Smooth muscle cell (in vitro differentiated cells): ENCODE measurements around the gene OSBPL9. TPM values are rescaled to one million over a fixed set of nuclear protein-coding genes. Genes with fewer than 3 reads are reported as not detected.

ENCODE experiments used
- DNase-seq: peaks from one replicate; lab custom pipeline; 2025; ENCODE audit not compliant: unreplicated experiment; lab: John Stamatoyannopoulos, UW
- H2AFZ ChIP-seq: fragments of 200-600 bp; sonication (generic); 2 replicates; pipeline ENCODE4 v1.6.0; 2016; ENCODE audit warnings: antibody characterized with exemption, low read depth, mild to moderate bottlenecking
- H3F3A ChIP-seq: fragments of 200-600 bp; sonication (generic); 2 replicates; pipeline ENCODE4 v1.6.0; 2017; ENCODE audit warnings: antibody characterized with exemption, low read depth
- H3K27ac ChIP-seq: fragments of 200-600 bp; sonication (generic); 2 replicates; pipeline ENCODE4 v1.5.1; 2016; ENCODE audit warnings: low read depth, mild to moderate bottlenecking
- H3K27me3 ChIP-seq: fragments of 200-600 bp; sonication (generic); 2 replicates; pipeline ENCODE4 v1.6.1; 2016; ENCODE audit warnings: low read depth, mild to moderate bottlenecking
- H3K36me3 ChIP-seq: fragments of 200-600 bp; sonication (generic); 2 replicates; pipeline ENCODE4 v1.5.1; 2016; ENCODE audit warnings: low read depth
- H3K4me1 ChIP-seq: fragments of 200-600 bp; sonication (generic); 2 replicates; pipeline ENCODE4 v1.5.1; 2016; ENCODE audit warnings: low read depth
- H3K4me2 ChIP-seq: fragments of 200-600 bp; sonication (generic); 2 replicates; pipeline ENCODE4 v1.6.0; 2016; ENCODE audit warnings: mild to moderate bottlenecking
- H3K4me3 ChIP-seq: fragments of 200-600 bp; sonication (generic); 2 replicates; pipeline ENCODE4 v1.5.1; 2016; ENCODE audit warnings: mild to moderate bottlenecking
- H3K79me2 ChIP-seq: fragments of 200-600 bp; sonication (generic); 2 replicates; pipeline ENCODE4 v1.6.0; 2016; ENCODE audit warnings: low read depth, mild to moderate bottlenecking
- H3K9ac ChIP-seq: fragments of 200-600 bp; sonication (generic); 2 replicates; pipeline ENCODE4 v1.6.0; 2016; ENCODE audit warnings: low read depth
- H3K9me3 ChIP-seq: fragments of 200-600 bp; sonication (generic); replicated peaks from 2 replicates; pipeline ENCODE4 v1.5.1; 2016; ENCODE audit warnings: low read depth
- H4K20me1 ChIP-seq: fragments of 200-600 bp; sonication (generic); 2 replicates; pipeline ENCODE4 v1.6.0; 2016; ENCODE audit warnings: low read depth
- WGBS: methylation state at CpG from one replicate; pipeline ENCODE4 v1.1.7; 2016; ENCODE audit warnings: low lambda C conversion rate; 5-methylcytosine and 5-hydroxymethylcytosine counted together
- polyA plus RNA-seq: library from polyadenylated mRNA; unstranded; fragments of >200 nt; fragmentation: Nextera tagmentation; extraction: Ambion mirVana; gene quantifications from 2 replicates; pipeline ENCODE4 v1.2.1, GENCODE V29; 2016
- total RNA-seq: library from RNA; depleted of rRNA; stranded (reverse); fragments of >200 nt; gene quantifications from 2 replicates; pipeline ENCODE4 v1.2.3, GENCODE V29; 2014
- TF ChIP-seq, protein P1 (sequence below): fragments of 200-600 bp; sonication (generic); IDR thresholded peaks from 2 replicates; pipeline ENCODE4 v1.5.1; 2017; ENCODE audit warnings: borderline replicate concordance, mild to moderate bottlenecking, antibody characterized with exemption; ENCODE audit not compliant: insufficient read depth, poor library complexity, severe bottlenecking

OSBPL9 gene
- total and polyA plus RNA-seq, 2 experiments from 2014 or later: 66.7 to 112 TPM

DNA sequence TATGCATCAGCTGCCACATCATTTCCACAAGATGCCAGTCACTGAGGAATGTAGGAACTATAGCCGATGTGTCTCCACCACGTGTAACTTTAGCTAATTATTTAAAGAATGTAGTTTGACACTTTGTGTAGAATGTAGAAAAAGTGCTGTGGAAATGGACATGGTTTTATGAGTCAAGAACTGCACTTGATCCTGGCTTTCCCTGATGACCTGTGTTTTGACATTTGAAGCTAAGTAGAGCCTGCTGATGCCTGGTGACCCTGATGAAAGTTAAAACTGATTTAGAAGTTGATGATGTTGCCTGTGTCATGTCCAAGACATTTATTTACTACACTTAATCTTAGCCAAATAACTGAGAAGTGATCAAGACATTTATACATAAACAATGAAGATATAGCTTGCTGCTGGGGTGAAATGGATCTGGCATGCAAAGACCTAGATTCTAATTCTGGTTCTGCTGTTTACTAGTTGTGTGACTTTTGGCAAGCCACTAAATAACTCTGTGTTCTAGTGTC, 4.4 kb upstream of the OSBPL9 start:
- Histone ChIP-seq H3K4me3 (no peak overlapping the region), H3K4me2 (no peak overlapping the region), H3K9me3 (no peaks in the 10 kb centered on the region), H3F3A (no peaks in the 10 kb centered on the region), H3K27ac (peak overlapping the region; percentile 7), H3K27me3 (no peaks in the 10 kb centered on the region), H3K4me1 (no peaks in the 10 kb centered on the region), H4K20me1 (no peaks in the 10 kb centered on the region), H2AFZ (no peak overlapping the region), H3K9ac (no peak overlapping the region), H3K36me3 (no peaks in the 10 kb centered on the region), H3K79me2 (peaks cover 1% of the 10 kb centered on the region)
- WGBS: 3% methylated on average over 2 of the region's 2 CpGs
- TF ChIP-seq, protein P1, sequence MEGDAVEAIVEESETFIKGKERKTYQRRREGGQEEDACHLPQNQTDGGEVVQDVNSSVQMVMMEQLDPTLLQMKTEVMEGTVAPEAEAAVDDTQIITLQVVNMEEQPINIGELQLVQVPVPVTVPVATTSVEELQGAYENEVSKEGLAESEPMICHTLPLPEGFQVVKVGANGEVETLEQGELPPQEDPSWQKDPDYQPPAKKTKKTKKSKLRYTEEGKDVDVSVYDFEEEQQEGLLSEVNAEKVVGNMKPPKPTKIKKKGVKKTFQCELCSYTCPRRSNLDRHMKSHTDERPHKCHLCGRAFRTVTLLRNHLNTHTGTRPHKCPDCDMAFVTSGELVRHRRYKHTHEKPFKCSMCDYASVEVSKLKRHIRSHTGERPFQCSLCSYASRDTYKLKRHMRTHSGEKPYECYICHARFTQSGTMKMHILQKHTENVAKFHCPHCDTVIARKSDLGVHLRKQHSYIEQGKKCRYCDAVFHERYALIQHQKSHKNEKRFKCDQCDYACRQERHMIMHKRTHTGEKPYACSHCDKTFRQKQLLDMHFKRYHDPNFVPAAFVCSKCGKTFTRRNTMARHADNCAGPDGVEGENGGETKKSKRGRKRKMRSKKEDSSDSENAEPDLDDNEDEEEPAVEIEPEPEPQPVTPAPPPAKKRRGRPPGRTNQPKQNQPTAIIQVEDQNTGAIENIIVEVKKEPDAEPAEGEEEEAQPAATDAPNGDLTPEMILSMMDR: no peak
- DNase-seq: no peak

DNA sequence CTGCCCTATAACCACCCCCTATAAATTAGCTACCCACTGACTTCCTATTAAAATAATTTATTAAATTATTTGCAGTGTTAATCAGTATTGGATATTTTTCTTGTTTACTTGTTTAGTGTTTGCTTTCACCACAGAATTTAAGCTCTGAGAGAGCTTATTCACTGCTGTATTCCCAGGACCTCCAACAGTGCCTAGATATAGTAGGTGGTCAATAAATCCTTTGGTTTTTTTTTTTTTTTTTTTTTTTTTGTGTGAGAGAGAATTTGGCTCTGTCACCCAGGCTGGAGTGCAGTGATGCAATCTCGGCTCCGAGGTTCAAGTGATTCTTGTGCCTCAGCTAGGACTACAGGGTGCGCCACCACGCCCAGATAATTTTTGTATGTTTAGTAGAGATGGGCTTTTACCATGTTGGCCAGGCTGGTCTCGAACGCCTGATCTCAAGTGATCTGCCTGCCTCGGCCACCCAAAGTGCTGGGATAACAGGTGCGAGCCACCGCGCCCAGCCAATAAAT, 1.1 kb upstream of the OSBPL9 start:
- Histone ChIP-seq H2AFZ (no peak overlapping the region), H3K4me3 (no peak overlapping the region), H3K27me3 (no peaks in the 10 kb centered on the region), H3K27ac (no peak overlapping the region), H3F3A (no peaks in the 10 kb centered on the region), H3K36me3 (no peaks in the 10 kb centered on the region), H3K4me2 (no peak overlapping the region), H3K9ac (no peak overlapping the region), H3K9me3 (no peaks in the 10 kb centered on the region), H3K79me2 (peaks cover 32% of the 10 kb centered on the region), H3K4me1 (no peaks in the 10 kb centered on the region), H4K20me1 (no peaks in the 10 kb centered on the region)
- DNase-seq: no peak
- TF ChIP-seq, protein P1: no peak
- over 99% methylated on average over 10 of the region's 10 CpGs for WGBS

DNA sequence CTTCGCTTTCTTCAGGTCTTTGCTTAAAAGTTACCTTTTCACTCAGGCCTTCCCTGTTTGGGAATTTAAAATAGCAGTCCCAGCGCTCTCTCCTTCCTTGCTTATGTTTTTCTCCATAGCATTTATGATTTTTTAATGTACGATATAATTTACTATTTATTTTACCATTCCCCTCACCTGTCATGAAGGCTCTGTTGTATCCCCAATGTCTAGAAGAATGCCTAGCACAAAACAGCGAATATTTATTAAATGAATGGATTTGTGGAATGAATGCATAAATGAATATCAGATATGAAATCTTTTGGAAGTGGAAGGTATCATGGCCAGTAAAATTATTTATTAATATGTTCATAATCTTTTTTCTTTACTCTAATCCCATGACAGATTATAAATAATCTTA, 402 bp upstream of the OSBPL9 start:
- WGBS: 75% methylated on average over 4 of the region's 4 CpGs
- H3K4me3 ChIP-seq: peak overlapping the region; percentile 92
- no peaks in the 10 kb centered on the region for H3F3A ChIP-seq
- peaks cover 38% of the 10 kb centered on the region for H3K79me2 ChIP-seq
- H3K27me3 ChIP-seq: no peaks in the 10 kb centered on the region
- no peak overlapping the region for H3K27ac ChIP-seq
- H2AFZ ChIP-seq: peak overlapping the region; percentile 57
- peaks cover 7% of the 10 kb centered on the region for H3K4me1 ChIP-seq
- peak overlapping the region; percentile 95 for H3K4me2 ChIP-seq
- H3K9ac ChIP-seq: no peak overlapping the region
- no peaks in the 10 kb centered on the region for H3K36me3 ChIP-seq
- DNase-seq: no peak
- peaks cover 3% of the 10 kb centered on the region for H4K20me1 ChIP-seq
- H3K9me3 ChIP-seq: no peaks in the 10 kb centered on the region
- TF ChIP-seq, protein P1: no peak

DNA sequence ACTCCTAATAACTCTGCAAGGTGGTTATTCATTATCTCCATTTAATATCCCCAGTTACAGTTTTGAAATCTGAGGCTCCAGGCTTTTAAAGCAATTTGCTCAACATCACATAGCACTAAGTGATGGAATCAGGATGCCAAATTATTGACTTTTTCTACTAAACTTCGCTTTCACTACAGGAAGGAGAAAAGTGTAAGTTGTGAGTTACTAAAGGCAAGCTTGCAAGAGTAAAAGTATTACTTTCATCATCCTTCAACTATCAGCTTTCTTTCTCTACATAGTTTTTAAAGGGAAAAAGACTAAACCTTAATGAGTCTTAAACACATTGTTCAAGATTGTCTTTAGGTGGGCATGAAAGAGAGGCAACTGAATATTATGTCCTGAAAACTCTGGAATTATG, 1.8 kb downstream of the OSBPL9 start:
- H3K4me2 ChIP-seq: no peak overlapping the region

More for the DNA sequence above, 1.8 kb downstream of the OSBPL9 start:
- Histone ChIP-seq H3K4me3 (peak overlapping the region; percentile 92), H2AFZ (no peak overlapping the region), H3K79me2 (peaks cover 47% of the 10 kb centered on the region), H3K27me3 (no peaks in the 10 kb centered on the region), H3F3A (no peaks in the 10 kb centered on the region), H4K20me1 (peaks cover 25% of the 10 kb centered on the region), H3K27ac (no peak overlapping the region), H3K9ac (no peak overlapping the region), H3K36me3 (no peaks in the 10 kb centered on the region), H3K4me1 (peaks cover 13% of the 10 kb centered on the region), H3K9me3 (no peaks in the 10 kb centered on the region)
- TF ChIP-seq, protein P1: no peak
- DNase-seq: no peak
- 97% methylated on average over 1 of the region's 1 CpG for WGBS
